Measurements from ENCODE around the gene FXN.
A peak's percentile ranks its signal among the peaks of the same experiment; 100 is the strongest.
"Not testable (repeated sequence)": the region's sequence is repeated elsewhere in the genome, so short reads cannot be mapped to it uniquely, and the experiment has no call there.

Gene FXN

DNA sequence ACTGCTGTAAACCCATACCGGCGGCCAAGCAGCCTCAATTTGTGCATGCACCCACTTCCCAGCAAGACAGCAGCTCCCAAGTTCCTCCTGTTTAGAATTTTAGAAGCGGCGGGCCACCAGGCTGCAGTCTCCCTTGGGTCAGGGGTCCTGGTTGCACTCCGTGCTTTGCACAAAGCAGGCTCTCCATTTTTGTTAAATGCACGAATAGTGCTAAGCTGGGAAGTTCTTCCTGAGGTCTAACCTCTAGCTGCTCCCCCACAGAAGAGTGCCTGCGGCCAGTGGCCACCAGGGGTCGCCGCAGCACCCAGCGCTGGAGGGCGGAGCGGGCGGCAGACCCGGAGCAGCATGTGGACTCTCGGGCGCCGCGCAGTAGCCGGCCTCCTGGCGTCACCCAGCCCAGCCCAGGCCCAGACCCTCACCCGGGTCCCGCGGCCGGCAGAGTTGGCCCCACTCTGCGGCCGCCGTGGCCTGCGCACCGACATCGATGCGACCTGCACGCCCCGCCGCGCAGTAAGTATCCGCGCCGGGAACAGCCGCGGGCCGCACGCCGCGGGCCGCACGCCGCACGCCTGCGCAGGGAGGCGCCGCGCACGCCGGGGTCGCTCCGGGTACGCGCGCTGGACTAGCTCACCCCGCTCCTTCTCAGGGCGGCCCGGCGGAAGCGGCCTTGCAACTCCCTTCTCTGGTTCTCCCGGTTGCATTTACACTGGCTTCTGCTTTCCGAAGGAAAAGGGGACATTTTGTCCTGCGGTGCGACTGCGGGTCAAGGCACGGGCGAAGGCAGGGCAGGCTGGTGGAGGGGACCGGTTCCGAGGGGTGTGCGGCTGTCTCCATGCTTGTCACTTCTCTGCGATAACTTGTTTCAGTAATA is at the start of gene FXN:
Gene FXN, plus strand, starts transcription at position 315 of the 871 bp plus-strand sequence. Its CDS starts 31 bp downstream, at position 346.
- TF ChIP-seq, protein P1, sequence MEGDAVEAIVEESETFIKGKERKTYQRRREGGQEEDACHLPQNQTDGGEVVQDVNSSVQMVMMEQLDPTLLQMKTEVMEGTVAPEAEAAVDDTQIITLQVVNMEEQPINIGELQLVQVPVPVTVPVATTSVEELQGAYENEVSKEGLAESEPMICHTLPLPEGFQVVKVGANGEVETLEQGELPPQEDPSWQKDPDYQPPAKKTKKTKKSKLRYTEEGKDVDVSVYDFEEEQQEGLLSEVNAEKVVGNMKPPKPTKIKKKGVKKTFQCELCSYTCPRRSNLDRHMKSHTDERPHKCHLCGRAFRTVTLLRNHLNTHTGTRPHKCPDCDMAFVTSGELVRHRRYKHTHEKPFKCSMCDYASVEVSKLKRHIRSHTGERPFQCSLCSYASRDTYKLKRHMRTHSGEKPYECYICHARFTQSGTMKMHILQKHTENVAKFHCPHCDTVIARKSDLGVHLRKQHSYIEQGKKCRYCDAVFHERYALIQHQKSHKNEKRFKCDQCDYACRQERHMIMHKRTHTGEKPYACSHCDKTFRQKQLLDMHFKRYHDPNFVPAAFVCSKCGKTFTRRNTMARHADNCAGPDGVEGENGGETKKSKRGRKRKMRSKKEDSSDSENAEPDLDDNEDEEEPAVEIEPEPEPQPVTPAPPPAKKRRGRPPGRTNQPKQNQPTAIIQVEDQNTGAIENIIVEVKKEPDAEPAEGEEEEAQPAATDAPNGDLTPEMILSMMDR (conservative IDR thresholded peaks at IDR 0.05), result peak; percentile 99
- peak; percentile 97 for TF ChIP-seq ZFX (IDR thresholded peaks at IDR 0.05)
- peak within 1 kb of the TSS; percentile 88 for H3K27ac ChIP-seq

DNA sequence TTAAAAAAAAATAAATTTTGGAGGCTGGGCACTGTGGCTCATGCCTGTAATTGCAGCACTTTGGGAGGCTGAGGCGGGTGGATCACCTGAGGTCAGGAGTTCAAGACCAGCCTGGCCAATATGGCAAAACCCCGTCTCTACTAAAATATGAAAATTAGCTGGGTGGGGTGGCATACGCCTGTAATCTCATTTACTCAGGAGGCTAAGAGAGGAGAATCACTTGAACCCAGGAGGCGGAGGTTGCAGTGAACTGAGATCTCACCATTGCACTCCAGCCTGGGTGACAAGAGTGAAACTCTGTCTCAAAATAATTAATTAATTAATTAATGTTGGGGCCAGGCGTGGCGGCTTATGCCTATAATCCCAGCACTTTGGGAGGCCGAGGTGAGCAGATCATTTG is 48.6 kb upstream of the FXN start:
- not testable (repeated sequence) for H3K27ac ChIP-seq

DNA sequence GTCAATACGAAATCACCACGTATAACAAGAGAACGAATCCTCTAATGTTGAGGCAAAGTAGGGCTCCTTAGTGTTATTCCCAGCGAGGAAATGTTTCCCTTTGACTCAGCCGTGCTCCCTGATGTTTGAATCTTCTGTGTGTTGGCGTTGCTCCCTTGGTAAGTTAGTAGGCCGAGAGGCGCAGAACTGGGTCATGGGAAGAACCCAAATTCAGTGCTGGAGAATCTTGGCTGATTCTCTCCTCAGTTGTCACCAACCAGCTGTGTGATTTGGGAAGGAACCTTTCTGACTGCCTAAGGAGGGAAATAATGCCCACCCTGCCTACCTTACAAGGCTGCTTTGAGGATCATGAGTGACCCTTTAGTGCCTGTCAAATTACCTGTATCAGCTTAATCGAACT is 44.1 kb upstream of the FXN start:
- no peak overlapping the region for H3K27ac ChIP-seq
- TF ChIP-seq ZFX (IDR thresholded peaks at IDR 0.05), result no peak
- TF ChIP-seq, protein P1 (conservative IDR thresholded peaks at IDR 0.05), result no peak

DNA sequence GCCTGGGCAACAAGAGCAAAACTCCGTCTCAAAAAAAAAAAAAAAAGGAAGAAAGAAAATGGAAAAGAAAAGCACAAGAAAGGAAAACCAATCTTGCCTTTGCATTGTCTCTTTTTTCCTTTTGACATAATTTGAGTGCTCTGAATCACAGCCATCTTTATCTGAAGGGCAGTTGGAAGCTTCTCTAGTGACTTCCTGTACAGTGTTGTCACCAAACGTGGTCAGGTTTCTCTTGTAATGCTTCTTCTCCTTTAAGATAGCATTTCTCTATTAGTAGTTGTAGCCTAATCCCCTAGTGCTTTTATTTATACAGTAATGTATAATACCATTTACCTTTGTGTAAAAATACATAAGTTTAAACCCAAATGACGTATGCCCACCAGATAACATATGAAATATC is 39.8 kb upstream of the FXN start:
- TF ChIP-seq, protein P1 (conservative IDR thresholded peaks at IDR 0.05), result no peak
- TF ChIP-seq ZFX (IDR thresholded peaks at IDR 0.05), result no peak
- no peak overlapping the region for H3K27ac ChIP-seq

DNA sequence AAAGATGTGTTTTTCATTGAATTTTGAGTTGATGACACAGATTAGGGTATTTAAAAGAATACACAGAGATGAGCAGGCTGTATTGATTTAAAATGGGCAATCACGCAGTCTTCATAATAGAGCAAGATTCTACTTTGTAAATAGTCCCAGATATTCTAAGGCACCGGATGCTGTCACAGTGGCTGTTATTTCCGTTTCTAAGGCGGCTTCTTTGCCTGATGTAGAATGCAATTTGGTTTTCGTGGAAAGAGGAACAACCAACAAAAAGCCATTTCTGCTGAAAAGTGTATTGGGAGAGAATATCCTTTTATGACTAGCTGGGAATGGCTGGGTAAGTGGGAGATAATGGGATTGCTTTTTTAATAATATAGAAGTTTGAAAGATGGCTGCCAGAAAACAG is 39.1 kb upstream of the FXN start:
- TF ChIP-seq ZFX (IDR thresholded peaks at IDR 0.05), result no peak
- TF ChIP-seq, protein P1 (conservative IDR thresholded peaks at IDR 0.05), result no peak
- no peak overlapping the region for H3K27ac ChIP-seq

DNA sequence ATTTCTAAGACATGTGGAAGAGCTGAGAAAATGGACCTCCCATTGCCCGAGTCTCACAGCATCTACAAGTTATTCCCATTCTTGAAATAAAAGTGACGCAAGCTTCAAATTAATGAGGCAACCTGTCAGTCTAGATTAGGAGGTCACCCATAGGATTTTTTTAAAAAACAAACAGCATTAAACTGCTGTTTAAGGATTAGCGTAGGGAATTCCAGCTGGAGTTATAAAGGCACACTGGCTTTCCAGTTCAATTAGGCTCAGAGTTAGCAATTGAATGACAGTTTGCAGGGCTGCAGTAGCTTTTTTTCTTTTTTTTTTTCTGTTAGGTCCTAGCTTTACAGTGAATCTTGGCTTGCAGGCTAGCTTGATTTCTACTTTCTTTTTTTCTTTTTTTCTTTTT is 37.9 kb upstream of the FXN start:
- no peak for TF ChIP-seq ZFX (IDR thresholded peaks at IDR 0.05)
- TF ChIP-seq, protein P1 (conservative IDR thresholded peaks at IDR 0.05), result no peak
- no peak overlapping the region for H3K27ac ChIP-seq

DNA sequence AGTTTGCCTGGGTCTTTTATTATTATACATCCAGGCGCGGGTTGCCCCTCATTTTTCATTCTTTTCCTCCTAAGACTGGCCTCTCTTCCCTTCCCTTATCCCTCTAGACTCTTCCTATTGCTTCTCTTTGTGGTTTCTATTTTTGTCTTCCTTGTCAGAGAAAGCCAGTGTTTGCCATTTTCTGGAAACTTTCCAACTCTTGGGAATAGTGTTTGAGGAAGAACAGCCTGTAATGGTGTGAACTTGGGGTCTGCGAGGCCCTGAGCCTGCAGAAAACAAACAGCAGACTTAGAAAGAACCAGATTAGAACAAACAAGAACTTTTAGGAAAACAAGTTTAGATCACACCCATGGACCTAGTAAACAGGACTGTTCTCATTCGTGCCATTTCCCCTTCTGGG is 37.2 kb upstream of the FXN start:
- H3K27ac ChIP-seq, result no peak overlapping the region
- TF ChIP-seq, protein P1 (conservative IDR thresholded peaks at IDR 0.05), result no peak
- TF ChIP-seq ZFX (IDR thresholded peaks at IDR 0.05), result no peak

DNA sequence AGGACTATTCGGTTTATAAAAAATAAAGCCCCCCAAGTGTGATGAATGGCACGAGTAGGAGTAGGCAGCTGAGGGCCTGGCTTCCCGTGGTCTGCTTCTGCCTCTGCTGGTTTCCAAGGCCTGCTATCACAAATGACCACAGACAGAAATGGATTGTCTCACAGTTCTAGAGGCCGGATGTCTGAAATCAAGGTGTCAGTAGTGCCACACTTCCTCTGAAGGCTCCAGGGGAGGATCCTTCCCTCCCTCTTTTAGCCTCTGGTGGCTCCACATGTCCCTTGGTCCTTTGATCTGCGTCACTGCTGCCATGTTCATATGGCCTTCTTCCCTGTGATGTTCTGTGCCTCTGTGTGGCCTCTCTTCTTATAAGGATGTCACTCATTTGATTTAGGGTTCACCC is 36.7 kb upstream of the FXN start:
- no peak overlapping the region for H3K27ac ChIP-seq
- TF ChIP-seq, protein P1 (conservative IDR thresholded peaks at IDR 0.05), result no peak
- TF ChIP-seq ZFX (IDR thresholded peaks at IDR 0.05), result no peak

Data from C4-2B (cell line).